Stimulated activated CD8-positive, alpha-beta memory T cell treated with anti-CD3 and anti-CD28 coated beads, Interleukin-7, amount 100 ng/mL, for 1 hour (primary cell): Measurements from ENCODE around the gene DNAJC16.
A peak's percentile ranks its signal among the peaks of the same experiment; 100 is the strongest.
"Not testable (repeated sequence)": the region's sequence is repeated elsewhere in the genome, so short reads cannot be mapped to it uniquely, and the experiment has no call there.

Experiments used
- DNase-seq, 2 donors: peaks; one replicate each; pipeline ENCODE4 v3.0.0-alpha.2; 2020; ENCODE audit warnings: low read depth in 2 of 2

The DNAJC16 gene

DNA sequence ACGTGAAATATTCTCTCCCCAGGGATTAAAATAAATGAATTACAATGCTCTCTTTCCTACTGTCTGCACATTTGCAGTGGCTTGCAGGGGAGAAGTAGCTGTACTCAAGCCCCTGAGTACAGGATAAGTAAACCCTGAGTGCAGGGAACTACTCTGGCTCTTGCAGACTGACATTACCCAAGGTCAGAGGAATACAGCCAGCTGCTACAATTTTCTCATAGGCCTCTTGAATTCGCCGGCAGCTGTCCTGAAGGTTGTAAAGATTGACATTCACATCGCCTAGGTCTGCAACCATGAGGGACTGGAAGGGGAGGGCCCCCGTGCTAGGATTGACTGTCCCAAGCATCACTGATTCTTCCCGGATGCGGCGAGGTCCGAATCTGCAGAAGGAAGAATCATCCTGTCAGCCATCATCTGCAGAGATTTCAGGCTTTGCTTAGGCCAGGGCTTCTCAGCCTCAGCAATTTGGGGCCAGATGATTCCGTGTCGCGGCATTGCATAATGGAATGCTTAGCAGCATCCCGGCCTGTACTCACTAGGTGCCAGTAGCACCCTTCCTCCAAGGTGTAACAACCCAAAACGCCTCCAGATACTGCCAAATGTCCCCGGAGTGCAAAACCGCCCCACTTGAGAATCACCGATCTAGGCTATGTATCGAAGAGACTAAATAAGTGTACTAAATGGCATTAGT, 56.5 kb downstream of the DNAJC16 start:
- no peak for DNase-seq

DNA sequence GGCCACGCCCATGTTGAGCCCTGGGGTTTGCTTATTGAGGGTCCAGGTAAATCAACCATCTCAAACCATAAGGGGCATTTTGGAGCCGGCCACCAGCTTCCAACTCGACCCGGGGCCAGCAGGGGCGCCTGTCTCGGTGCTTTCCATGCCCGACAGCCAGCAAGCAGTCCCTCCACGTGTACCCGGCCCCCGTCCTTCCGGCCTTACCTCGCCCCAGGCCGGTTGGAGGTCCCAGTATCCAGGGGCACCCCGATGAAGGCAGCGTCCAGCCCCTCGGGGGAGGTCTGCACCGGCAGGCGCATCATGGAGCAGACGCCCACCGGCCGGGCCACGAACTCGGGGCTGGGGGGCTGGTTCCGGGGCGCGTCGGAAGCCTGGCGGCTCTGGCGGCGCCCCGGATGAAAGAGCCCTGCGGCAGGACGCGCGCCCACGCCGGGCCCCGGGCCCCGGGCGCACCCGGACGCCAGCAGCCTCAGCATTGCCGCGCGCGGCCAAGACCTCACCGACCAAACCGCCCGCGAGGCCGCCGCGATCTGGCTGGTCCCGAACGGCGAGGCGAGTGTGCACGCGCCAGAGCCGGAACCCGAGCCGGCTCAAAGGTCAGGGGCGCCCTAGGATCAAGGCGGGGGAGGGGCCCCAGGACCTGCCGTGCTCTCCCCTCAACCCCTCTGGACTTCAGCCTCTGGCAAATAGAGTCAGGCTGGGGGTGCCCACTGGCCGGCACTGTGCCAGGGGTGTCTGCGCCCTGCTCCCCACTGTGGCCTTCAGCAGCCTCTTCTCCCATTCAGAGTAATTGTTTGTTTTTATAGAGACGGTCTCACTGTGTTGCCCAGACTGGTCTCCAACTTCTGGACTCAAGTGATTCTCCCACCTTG, 58.1 kb downstream of the DNAJC16 start, which contains the start of gene AGMAT:
TSS of gene AGMAT (minus strand) at position 563 of the 875 bp plus-strand sequence. CDS start at position 479, 84 bp downstream.
- DNase-seq = peak; percentile 14 to 18

DNA sequence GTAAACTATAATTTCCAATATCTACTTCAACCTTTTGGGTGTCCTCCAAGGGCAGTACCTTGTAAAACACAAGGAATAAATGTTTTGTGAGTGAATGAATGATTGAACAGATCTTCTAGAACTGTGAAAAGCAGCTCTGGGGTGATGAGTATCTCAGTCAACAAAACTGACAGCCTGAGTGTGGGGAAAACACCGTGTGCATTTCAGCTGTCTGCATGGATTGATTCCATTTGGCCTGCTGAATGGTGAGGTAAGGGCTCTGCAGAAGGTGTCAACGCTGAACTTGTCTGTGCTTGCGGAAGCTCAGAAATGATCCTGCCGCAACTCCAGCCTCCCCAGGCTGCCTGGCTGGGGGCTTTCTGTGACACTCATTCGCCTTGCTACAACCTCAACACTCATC, 65.6 kb downstream of the DNAJC16 start:
- no peak for DNase-seq

DNA sequence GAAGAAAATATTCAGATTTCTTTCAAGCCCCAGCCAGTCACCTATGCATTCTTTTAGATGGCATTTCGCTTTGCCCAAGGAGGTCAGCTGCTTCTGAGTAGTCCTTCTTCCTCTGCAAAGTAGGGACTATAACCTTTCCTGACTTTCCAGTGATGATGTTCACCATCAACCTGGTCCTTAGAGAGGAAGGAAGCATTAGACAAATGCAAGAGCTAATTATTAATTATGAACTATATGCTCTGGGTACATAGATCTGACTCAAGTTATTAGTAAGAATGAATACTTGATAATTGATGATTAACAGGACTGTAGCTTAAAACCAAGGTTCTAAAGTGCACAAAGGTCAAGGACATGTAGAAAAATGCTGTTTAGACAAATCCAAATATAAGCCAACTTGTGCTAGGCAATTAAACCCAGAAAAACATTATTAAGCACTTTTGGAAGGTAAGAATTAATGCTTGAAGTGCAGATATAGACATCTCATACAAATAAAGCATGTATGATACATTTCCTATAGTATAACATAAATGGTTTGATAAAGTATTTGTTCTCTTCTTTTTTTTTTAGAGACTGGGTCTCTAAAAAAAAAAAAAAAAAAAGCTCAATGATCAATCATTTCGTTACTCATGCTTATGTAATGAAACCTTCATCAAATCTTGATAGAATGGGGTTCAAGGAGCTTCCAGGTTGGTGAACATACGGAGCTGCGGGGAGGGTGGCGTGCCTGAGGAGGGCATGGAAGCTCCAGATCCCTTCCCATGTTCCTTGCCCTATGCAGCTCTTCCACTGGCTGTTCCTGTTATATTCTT, 69.4 kb downstream of the DNAJC16 start:
- DNase-seq = no peak

DNA sequence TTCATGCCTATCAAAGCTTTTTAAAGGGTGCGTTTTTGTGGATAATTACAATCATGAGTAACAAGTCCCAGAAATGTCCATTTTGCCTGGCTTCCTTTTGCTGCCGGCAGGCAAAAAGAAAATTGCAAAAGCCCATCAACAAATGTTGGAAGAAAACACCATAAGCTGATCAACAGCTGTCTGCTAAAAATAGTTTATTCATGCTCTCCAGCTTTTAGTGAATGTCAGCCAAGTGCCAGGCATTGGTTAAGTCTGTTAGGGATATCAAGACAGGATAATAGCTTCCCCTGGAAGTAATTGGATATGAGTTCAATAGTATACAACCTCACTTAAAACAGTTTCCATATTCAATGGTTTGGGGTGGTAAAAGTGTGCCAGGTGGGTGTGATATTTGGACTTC, 71.8 kb downstream of the DNAJC16 start:
- no peak for DNase-seq

DNA sequence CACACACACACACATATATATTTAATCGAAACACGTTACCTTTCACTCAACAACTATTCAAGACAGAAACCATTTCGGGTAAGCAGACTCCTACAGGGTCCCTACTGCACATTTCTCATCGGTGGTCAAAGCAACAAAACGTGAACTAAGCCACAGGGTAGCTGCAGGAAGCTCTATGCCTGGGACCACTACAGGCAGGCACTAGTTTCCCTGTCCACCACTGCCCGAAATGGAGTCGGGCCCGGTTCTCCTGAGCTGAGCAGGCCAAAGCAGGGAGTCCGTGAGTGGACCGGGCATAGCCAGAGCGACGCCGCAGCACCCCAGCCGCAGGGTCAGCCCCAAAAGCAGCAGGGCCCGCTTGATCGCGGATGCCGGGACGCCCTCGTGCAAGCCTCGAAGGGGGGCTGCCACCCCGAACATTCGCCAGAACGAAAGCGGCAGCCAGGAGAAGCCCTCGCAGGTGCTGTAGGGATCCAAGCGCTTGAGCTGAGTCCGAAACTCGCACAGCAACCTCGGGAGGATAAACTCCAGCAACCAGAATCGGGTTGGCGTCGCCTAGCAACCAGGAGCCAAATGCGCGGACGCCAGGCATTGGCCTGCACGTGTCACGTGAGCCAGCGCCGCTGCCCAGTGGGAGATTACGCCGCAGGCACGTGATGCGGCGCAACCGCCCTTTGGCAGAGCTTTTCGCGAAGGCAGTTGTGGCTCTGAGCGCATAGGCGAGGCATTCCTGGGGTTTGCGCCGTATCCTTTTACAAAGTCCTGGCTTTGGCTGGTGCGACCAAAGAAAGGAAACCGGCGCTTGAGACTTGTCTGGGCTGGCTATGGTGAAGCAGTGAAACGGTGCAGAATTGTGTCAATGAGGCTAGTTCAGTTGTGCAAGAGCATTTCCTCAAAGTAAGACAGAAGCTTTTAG, 76.7 kb downstream of the DNAJC16 start:
- DNase-seq = peak; percentile 78 to 83

DNA sequence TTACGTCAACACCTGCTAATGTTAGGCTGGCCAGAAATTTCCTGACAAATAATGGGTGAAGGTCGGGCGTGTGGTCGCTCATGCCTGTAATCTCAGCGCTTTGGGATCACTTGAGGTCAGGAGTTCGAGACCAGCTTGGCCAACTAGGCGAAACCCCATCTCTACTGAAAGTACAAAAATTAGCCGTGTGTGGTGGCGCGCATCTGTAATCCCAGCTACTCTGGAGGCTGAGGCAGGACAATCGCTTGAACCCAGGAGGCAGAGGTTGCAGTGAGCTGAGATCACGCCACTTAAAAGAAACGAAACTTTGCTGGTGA, 77.3 kb downstream of the DNAJC16 start:
- DNase-seq = not testable (repeated sequence)

DNA sequence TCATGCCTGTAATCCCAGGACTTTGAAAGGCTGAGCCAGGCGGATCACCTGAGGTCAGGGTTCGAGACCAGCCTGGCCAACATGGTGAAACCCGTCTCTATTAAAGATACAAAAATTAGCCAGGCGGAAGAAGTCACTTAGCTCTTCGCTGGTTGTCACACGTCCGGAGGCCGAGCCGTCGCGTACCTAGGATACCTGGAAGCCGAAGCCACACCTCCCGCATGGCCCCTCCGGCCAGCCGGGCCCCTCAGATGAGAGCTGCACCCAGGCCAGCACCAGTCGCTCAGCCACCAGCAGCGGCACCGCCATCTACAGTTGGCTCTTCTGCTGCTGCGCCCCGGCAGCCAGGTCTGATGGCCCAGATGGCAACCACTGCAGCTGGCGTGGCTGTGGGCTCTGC, 77.8 kb downstream of the DNAJC16 start:
- not testable (repeated sequence) for DNase-seq

DNA sequence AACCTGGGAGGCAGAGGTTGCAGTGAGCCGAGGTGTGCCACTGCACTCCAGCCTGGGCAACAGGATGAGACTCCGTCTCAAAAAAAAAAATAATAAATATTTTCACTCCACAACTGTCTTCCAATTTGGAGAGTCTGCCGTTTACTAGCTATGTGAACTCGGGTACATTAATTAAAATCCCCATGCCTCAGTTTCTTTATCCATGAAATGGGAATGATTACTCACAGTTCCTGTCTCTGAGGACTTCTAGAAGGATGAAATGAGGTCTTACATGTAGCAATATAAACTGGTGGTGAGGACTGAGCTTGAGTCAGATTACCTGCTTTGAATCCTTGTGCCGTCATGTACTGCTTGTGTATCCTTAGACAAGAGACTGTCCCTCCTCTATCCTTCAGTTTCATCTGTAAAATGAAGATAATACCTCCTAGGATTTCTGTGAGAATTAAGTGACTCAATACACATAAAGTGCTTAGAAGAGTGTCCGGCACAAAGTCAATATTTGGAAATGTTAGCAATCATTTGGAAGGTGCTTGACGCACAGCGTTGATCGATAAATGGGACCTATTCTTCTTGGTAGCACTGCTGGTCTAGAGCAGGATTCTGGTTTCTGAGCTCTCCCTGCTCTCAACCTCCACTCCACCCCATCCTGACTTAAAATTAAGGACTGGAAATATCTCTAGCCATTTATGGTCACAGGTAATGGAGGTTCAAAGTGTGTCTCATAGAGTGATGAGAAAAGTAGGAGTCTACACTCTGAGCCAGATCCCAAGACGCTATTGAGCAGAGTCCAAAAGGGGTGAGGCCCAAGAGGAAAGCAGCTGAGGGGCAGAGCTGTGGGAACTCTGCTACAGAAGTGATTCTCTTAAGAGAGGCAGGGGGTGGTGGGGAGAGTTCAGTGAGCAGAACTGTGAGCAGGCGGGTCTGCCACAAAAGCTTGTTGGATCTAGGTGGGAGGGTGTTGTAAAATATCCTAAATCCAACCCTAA, 79.0 kb downstream of the DNAJC16 start:
- DNase-seq = no peak

DNA sequence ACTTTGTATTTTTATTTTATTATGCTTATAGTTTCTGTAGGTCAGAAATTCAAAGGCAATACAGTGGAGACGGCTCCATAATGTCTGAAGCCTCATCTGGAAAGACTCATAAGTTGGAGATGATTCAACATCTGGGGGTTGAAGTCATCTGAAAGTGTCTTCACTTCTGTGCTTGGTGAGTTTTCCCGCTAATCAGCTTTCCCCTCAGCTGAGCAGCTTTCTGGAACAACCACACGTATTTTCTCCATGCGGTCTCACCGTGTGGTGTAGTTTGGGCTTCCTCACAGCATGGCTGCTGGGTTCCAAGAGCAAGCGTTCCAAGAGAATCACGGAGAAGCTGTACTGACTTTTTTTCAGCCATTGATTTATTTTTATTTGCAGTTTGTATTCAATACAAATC, 83.0 kb downstream of the DNAJC16 start:
- no peak for DNase-seq

DNA sequence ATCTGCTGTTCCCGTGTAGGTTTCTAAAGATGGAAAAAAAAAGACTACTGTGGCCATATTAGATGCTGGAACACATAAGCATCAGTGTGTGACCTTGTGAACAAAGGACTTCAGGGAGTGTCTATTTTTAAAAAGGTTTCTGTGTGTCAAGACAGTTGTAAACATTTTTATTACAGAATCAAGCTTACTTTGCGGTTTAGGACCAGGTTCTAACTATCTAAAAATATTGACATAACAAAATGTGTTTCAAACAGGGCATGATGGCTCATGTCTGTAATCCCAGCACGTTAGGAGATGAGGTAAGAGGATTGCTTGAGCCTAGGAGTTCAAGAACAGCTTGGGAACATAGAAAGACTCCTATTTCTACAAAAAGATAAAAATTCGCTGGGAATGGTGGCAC, 83.5 kb downstream of the DNAJC16 start:
- no peak for DNase-seq

DNA sequence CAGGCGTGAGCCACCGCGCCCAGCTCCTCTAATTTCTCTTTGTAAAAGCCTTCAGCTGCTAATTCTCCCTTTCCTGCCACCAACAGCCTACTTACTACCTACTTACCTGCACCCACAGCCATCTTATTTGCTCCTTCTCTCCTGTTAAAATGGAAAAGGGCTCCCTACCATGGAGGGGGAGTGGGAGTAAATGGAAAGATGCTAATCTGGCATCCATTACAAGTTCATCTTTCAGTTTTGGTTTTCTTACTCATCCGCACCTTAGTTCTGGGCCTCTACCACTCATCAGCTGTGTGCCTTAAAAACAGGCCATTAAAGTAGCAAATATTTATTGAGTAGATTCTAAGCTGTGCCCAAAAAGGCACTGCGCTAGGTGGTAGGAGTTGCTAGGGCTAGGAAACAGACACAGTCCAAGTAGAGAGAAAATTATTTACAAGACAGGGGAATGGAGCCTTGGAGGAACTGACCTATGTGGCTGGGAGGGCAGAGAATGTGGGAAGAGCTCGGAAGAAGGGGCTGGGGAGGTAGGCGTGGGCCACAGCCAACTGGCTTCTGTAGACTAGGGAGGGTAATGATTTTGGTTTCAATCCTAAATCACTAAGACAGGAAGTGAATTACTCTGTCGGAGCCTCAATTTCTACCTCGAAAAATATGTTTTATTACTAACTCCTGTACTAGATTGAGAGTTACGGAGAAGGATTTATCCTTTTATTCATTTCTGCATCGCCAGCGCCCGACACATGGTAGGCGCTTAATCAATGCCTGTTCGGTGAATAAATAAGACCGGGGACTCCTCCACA, 89.9 kb downstream of the DNAJC16 start:
- no peak for DNase-seq

DNA sequence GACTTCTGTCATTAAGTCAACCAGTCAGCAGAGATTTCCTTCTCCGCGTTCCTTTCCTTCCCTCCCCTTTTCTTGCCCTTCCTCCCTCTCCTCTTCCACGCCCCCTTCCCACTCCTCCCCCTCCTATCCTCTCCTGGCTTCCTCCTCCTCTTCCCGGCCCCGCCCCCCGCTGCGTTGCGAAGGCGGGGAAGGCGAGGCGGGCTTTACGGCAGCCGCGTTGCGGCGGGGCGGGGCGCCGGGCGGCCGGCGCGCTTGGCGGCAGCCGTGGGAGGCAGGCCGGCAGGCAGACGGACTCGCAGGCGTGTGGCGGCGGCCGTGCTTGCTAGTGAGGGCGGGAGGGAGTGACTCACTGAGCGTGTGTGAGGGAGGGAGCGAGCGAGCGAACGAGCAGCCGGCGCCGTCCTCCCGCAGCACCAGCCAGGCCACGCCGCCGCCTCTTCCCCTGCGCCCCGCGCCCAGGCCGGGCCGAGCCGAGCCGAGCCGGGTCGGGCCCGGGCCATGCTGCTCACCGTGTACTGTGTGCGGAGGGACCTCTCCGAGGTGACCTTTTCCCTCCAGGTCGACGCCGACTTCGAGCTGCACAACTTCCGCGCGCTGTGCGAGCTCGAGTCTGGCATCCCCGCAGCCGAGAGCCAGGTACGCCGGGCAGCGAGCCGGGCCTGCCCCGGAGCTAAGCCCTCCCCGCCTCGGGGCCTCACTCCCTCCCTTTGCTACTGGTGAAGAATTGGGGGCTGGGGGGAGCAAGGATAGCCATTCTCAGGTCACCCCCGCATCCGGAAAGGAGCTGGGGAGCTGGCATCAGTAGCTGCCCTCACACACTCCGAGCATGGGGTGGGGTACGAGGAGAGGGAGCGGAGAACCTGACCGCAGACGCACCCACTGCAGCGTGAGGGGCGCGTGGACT, 90.8 kb downstream of the DNAJC16 start, which contains the start of gene DDI2:
TSS of gene DDI2 (plus strand) at position 286 of the 904 bp plus-strand sequence. CDS start at position 499, 213 bp downstream.
- DNase-seq = peak; percentile 83 to 87

DNA sequence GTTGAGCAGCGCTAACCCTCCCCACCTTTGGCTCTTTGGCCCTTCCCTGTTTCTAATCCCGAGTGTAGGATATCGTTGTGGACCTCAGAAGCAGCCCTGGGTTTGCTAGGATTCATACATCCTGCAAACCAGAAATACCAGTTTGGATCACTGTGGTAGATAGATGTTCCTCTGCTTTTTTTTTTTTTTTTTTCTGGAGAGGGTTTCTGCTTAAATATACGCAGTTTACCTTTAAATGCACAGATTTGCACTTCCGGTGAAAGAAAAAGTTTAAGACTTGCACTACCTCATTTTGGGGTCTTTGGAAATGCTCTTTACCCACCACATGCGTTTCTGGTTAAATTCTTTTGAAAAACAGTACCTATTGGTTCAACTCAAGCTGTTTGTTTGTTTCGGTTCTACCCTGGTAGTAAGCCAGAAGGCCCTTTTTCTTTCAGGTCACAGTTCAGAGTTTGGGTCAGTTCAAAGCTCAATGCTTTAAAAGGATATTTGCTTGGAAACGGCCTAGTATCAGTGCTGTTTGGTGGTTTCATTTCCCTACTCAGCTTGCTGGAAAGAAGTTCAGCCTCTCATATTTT, 91.5 kb downstream of the DNAJC16 start:
- no peak for DNase-seq

DNA sequence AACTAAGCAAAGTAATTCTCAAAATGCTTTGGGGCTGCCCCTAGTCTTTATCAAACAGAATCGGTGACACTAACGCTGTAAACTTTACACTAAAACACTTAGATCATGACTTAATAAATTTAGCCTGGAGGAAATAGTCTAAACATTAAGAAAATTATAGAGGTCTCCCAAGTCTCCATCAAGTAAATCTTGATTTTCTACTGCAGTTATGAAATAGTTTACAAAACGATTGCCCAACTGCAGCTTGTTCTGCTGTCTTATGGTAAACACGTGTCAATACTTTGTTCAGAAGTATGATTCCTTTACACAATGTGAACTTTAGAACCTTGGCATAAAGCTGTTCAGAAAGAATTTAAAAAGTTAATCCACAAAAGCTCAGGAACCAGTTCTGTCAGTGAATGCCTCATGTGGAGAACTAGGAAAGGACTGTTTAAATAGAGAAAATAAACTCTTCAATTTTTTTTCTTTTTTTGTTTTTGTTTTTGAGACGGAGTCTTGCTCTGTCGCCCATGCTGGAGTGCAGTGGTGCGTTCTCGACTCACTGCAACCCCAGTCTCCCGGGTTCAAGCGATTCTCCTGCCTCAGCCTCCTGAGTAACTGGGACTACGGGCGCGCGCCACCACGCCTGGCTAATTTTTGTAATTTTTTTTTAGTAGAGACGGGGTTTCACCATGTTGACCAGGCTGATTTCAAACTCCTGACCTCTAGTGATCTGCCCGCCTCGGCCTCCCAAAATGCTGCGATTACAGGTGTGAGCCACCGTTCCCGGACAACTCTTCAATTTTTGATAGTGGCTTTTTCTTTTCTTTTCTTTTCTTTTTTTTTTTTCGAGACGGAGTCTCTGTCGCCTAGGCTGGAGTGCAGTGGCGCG, 92.2 kb downstream of the DNAJC16 start:
- no peak for DNase-seq

DNA sequence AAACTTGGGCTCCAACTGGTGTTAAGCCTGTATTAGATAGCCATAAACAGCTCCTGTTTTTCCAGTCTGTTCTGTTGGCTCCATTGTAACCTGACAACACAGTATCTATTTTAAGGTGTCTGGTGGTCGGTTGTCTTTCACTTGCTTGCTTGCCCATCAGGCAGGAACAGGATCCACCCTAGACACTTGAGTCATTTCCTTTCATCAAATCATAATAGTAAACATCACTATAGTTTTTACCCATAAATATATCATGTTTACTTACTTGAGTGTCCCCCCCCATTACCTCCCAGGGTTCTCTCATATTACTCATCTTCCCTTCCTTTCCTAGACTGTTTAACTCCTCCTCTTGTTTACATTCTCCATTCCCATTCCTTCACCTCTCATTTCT, 93.5 kb downstream of the DNAJC16 start:
- no peak for DNase-seq
